HG03045 (cell line): Measurements from ENCODE around the gene DFFB.
"Not testable (repeated sequence)": the region's sequence is repeated elsewhere in the genome, so short reads cannot be mapped to it uniquely, and the experiment has no call there.

Source experiments
- ATAC-seq: cut with Tn5 transposase; IDR thresholded peaks from one replicate; pipeline ENCODE4 v1.9.1; 2021; ENCODE audit warnings: mild to moderate bottlenecking, moderate library complexity; ENCODE audit not compliant: unreplicated experiment

DFFB gene

DNA sequence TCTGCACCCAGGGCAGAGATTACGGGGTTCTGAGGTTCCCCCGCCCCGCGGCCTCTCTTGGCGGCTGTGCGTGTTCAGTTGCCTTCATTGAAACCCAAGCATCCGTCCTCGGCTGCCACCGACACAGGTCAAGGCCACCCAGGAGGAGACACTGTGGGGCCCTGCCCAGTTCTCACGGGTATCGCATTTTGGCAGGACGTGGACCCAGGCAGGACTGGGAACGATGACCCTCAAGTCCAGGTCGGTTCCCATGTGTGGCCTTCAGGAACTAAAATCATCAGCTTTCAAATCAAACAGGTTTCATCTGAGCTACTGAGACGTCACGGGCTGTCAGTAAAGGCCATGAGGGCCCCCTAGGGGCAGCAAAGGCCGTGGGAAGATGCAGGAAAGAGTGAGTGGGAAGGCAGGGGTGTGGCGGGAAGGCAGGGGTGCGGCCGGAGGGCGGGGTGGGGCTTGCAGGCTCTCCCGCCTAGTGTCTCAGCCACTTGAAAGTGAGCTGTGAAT lies 49.8 kb downstream of the DFFB start:
- ATAC-seq: no peak

GRCh38 chr1:3907621-3908165 lies 50.4 kb downstream of the DFFB start:
- ATAC-seq: no peak

DNA sequence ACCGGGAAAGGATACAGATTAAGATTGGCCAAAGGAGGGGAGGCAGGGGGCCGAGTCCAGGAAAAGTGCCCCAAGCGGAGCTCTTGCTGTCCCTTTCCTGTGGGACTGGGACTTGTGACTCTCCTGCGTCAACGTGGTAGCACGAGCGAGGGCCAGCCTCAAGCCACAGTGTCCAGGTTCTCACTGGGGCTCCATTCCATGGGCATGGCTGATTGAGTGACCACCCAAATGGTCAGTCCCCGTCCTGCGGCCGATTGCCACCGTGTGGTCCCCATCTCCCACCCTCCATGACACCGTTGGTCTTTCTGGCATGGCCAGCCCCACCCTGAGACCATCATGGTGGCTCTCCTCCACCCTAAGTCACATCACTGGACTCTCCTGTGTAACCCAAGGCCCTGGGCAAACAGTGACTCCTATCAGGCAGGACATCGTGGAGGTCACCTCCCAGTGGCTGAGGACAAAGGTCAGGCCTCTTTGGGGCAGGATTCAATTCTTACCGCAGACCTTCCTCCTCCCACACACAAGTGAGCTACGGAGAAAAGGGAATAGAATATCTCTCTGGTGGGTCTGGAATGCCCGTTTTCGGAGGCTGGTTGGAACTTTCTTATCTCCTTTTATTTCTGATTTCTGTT lies 51.7 kb downstream of the DFFB start:
- ATAC-seq: no peak

DNA sequence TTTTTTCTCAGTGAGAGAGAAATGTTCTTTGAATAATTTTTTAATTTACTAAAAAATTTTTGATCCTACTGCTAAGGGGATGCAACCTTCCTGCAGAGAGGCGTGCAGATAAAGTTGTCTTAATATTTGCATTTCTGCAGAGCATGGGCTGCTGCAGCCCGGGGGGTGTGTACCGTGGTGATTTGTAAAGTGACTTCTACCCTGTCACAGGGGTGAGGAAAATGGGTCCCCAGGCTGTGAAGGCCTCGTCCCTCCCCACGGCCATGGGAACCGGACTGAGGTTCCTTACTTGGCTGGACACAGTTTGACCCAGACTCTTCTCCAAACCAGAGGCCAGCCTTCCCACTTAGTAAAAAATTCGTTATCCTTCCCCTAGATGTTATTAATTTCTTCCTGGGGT lies 52.3 kb downstream of the DFFB start:
- ATAC-seq: no peak

GRCh38 chr1:3910049-3910731 lies 52.9 kb downstream of the DFFB start:
- ATAC-seq: no peak

DNA sequence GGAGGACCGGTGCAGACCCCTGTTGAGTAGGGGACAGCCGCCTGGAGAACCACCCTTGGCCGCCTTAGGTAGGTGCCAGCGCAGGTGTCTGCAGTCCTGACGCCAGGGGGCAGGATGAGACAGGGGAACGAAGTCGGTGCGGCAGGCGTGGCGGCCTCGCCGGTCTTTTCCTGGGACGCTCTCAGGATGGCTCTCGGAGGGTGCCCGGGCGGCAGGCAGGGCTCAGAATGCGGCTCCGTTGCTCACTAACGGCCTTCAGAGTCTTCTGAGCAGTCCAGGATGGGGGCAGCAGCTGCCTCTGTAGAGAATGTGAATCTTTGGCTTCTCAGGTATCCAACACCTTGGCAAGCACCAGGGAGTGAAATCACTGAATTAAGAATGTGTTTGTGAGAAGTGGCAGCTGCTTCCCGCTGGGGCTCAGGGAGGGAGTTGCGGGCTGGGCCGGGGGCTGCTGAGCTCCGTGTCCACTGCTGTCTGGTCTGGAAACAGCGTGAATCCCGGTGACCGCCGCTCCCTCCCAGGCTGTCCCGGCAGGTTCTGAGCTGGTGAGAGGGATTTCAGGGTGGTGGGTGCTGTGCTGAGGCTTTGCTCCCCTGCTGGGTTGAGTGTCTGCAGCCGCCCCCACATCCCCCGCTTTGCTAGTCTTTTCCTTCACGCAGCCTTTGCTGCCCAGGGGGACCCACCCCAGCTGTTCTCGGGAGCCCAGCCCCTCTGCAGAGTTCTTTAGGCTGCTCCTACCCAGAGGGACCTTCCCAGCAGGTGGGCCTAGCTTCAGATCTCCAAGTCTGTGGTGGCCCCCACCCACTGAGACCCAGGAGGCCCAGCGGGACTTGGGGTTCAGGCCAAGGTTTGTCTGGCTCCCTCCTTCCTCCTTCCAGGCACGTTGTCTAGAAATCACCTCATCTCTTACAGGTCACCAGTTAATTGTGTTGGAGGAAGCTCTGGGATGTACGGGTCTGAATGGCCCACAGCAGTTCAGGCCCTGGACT lies 53.9 kb downstream of the DFFB start:
- peak; percentile 65 for ATAC-seq

- no peak for ATAC-seq
Measured at GRCh38 chr1:3911981-3912808, 54.9 kb downstream of the DFFB start.

- no peak for ATAC-seq
Measured at GRCh38 chr1:3912809-3913685, 55.8 kb downstream of the DFFB start.

DNA sequence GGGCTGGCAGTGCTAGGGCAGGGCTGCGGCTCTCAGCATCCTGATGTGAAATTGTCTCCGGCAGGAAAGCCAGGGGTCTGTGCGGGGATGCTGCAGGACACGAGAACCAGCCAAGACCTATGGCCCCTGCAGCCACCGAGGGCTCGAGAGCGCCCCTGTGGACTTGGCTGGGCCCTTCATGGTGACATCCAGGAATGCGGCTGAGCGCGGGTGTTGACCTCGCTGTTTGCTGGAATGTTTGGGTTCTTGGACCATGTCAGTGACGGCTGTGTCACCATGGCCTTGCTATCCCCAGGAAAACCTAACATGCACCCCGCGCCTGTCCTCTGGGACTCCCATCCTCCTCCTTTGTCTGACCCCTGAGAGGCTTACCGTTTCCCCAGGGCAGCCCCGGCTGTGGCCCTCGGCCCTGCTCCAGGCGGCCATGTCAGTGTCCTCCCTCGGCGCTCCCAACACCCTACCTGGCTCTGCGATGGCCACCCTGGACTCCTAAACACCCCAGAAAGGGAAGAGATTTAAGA lies 57.1 kb downstream of the DFFB start:
- ATAC-seq: no peak

GRCh38 chr1:3914911-3915310 lies 57.6 kb downstream of the DFFB start:
- ATAC-seq: no peak

GRCh38 chr1:3915551-3916121 lies 58.4 kb downstream of the DFFB start:
- no peak for ATAC-seq

DNA sequence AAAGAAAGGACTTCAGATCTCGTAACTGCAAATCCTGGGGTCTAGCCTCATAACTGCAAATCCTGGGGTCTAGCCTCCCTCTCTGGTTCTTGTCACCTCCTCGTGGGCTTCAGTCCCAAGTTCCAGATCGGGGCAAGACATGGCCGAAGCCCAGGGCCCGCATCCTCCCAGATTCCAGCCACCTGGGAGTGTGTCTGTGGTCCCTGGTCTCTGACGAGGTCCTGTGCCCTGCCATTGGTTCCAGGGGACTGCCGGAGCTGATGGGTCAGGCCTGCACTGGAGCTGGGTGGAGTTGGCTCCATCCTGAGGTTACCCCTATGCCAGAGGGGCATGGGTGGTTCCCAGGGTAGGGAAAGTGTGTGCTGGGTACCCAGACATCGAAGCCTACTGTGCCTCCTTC lies 60.5 kb downstream of the DFFB start:
- no peak for ATAC-seq

- not testable (repeated sequence) for ATAC-seq
Measured at GRCh38 chr1:3918359-3918758, 61.1 kb downstream of the DFFB start.

DNA sequence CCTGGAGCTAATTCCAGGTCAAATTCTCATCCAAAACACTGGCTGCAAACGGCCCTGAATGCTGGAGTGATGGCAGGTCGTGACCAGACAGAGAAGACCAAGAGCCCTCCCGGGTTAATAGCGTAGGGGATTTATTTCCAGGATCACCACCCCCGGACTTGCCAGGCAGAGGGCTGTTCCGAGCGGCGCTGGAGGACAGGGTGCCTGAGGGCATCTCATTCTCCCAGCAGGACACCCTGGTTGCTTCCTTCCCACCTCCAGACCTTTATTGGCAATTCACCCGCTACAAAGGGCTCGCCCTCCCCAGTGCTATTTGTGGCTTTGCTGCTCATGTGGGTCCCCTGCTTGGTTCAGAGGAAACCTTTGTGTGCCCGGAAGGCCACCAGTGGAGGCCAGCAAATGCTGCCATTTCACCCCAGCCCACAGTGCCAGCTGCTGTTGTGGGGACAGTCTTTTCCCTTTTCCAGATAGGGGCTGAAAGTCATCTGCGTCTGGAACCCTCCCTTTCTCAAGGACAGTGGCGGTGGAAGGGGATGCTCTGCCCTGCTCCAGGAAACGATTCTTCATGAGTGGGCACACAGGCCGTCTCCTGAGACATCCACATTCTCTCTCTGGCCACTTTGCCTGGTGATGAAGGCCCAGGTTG lies 61.8 kb downstream of the DFFB start:
- ATAC-seq: no peak

- no peak for ATAC-seq
Measured at GRCh38 chr1:3919706-3920105, 62.4 kb downstream of the DFFB start.

- no peak for ATAC-seq
Measured at GRCh38 chr1:3921765-3922164, 64.5 kb downstream of the DFFB start.

DNA sequence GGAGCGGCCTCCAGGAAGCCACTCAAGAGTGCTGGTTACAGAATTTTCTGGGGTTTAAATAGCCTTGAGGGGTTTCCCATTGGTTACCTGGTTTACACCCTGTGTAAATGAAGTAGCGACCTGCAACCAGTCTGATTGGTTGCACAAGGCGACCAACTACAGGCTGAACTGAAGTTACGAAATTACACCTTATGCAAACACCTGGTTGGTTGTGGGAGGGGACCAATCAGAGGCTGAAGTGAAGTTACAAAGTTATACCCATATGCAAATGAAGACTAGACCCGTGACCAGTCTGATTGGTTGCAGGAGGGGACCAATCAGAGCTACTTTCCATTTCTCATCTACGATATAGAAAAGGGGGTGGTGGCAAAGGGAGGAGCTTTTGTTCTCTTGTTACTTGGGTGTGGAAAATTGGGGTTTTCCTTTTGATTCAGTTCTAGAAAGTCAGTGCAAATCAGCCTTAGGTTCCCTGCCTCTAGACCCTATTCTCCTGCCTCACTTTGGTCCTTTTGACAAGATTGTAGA lies 65.0 kb downstream of the DFFB start:
- no peak for ATAC-seq

DNA sequence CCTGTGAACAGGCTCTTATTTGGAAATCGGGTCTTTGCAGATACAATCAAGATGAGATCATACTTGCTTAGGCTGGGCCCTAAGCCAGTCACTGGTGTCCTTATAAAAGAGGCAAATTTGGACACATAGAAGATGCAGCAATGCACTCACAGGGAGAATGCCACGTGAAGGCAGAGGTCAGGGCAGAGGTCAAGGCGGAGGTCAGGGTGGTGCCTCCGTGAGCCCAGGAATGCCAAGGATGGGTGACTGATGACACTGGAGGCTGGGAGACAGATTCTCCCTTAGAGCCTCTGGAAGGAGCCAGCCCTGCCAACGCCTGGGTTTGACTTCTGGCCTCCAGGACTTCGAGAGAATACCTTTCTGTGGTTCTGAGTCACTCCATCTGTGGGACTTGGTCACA lies 65.6 kb downstream of the DFFB start:
- no peak for ATAC-seq
